Measurements from ENCODE around the gene CDX2. TPM values are rescaled to one million over a fixed set of nuclear protein-coding genes. Genes with fewer than 3 reads are reported as not detected.

CDX2 gene
- total and polyA plus RNA-seq, 10 of the 15 experiments (the other 5 are each of a cell fraction or from before 2014, with no cell fraction given), result 0.15 TPM; not detected in 9

DNA sequence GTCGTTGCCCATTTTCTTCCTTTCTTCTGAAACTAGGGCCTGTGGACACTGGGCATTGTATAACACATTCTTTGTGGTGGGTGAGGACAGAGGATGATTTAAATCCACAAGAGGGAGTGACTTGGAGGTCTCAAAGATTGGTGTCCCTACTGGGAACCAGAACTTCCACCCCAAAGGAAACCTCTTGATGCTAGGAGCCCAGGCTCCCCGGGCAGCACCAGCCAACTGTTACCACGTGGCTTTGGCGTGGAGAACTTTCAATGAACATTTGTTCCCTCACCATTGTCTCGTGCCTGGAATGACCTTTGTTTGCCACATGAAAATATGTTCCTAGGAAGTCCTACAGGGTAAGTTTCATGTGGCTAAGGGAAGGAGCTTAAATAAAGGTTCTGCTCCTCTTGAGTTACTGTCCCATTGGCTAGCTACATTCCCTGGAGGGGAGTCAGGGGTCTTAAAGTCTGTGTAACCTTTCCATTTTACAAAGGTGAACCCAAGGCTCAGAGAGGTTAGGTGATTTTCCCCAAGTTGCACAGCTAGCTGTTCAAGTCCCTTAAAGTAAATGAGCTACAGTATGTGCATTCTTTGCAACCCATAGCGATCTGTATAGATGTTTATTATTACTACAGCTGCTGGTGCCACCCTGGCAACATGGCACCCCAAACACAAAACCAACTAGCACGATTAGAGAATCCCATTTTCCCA is 5.0 kb upstream of the CDX2 start (continued):
- TF ChIP-seq TCF7 (IDR thresholded peaks at IDR 0.05; ENCODE audit: borderline replicate concordance), result no peak
- TF ChIP-seq, protein P1, sequence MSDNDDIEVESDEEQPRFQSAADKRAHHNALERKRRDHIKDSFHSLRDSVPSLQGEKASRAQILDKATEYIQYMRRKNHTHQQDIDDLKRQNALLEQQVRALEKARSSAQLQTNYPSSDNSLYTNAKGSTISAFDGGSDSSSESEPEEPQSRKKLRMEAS (IDR thresholded peaks at IDR 0.05; ENCODE audit: low read depth, low read length), result no peak
- TF ChIP-seq, protein P2, sequence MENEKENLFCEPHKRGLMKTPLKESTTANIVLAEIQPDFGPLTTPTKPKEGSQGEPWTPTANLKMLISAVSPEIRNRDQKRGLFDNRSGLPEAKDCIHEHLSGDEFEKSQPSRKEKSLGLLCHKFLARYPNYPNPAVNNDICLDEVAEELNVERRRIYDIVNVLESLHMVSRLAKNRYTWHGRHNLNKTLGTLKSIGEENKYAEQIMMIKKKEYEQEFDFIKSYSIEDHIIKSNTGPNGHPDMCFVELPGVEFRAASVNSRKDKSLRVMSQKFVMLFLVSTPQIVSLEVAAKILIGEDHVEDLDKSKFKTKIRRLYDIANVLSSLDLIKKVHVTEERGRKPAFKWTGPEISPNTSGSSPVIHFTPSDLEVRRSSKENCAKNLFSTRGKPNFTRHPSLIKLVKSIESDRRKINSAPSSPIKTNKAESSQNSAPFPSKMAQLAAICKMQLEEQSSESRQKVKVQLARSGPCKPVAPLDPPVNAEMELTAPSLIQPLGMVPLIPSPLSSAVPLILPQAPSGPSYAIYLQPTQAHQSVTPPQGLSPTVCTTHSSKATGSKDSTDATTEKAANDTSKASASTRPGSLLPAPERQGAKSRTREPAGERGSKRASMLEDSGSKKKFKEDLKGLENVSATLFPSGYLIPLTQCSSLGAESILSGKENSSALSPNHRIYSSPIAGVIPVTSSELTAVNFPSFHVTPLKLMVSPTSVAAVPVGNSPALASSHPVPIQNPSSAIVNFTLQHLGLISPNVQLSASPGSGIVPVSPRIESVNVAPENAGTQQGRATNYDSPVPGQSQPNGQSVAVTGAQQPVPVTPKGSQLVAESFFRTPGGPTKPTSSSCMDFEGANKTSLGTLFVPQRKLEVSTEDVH (IDR thresholded peaks at IDR 0.05; ENCODE audit: low read depth, partially characterized antibody), result no peak

DNA sequence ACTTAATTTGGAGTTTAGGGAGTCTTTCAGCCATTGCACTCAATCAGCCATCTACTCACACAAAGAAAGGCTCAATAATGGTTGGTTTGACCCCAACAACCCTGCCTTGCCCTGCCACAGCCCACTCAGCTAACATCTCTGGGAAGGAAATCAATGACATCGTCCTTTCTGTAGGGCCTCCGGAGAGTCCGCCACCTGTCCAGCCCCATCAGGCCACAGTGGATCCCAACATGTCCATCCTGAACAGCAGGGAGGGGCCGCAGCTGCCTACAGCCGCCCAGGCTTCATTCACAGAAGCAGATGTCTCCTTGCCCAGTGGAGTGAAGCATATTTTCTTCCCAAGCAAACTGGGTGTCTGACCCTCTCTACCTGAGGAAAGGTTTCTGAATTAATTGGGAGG is 4.2 kb upstream of the CDX2 start:
- no peak overlapping the region for H2AFZ ChIP-seq (ENCODE audit: control insufficient read depth, low read depth, low read length)
- no peak overlapping the region for H3K4me2 ChIP-seq (ENCODE audit: control insufficient read depth, insufficient read depth)
- ATAC-seq (no peak), FAIRE-seq (no peak), DNase-seq (ENCODE audit: low read depth, low spot score) (no peak)
- WGBS (ENCODE audit: insufficient coverage, insufficient replicate concordance, low lambda C conversion rate, missing lambda C conversion rate), result 59% methylated on average over 5 of the region's 5 CpGs
- H3K79me2 ChIP-seq (ENCODE audit: control insufficient read depth, insufficient read depth, low read length), result no peaks in the 10 kb centered on the region
- no peaks in the 10 kb centered on the region for H4K20me1 ChIP-seq (ENCODE audit: control insufficient read depth, insufficient read depth)
- H3K9me3 ChIP-seq (replicated peaks; ENCODE audit: control insufficient read depth, insufficient read depth, low read length), result no peaks in the 10 kb centered on the region
- intact Hi-C loops (cut with micrococcal nuclease; ENCODE audit: unreplicated experiment), result no loop called here
- ChIA-PET SMC1A (ENCODE audit: uncharacterized antibody, unreplicated experiment) (interaction anchor here (1.1 kb wide), 1 partner anchor 9 kb away, joined by 4 read pairs; no protein-coding TSS in a partner anchor), RAD21 (ENCODE audit: unreplicated experiment) (no interaction called here), POLR2A (no interaction called here), CTCF (interaction anchor here (0.8 to 1.1 kb wide), 2 partner anchors 9 to 20 kb away, joined by 3 read pairs; no protein-coding TSS in a partner anchor)
- H3K4me1 ChIP-seq (ENCODE audit: control insufficient read depth, insufficient read depth, low read length), result no peaks in the 10 kb centered on the region
- no peak overlapping the region for H3K9ac ChIP-seq (ENCODE audit: control insufficient read depth, insufficient read depth, low read length)
- no peak overlapping the region for H3K4me3 ChIP-seq
- peaks cover 19 to 35% of the 10 kb centered on the region in 2 experiments for H3K27me3 ChIP-seq (replicated peaks in 1 of 2; ENCODE audit: control insufficient read depth in 2 of 2, insufficient read depth in 2 of 2, low read length in 1 of 2)
- no TSS peak for BruUV-seq (replicated peaks)
- H3K36me3 ChIP-seq (ENCODE audit: control insufficient read depth in 2 of 2, insufficient read depth in 2 of 2, low read length in 1 of 2), result no peaks in the 10 kb centered on the region
- H3K27ac ChIP-seq (ENCODE audit: control insufficient read depth, insufficient read depth), result no peak overlapping the region
- in situ Hi-C loops (cut with MboI), result no loop called here
- TF ChIP-seq RBBP5 (conservative IDR thresholded peaks at IDR 0.05), result no peak
- no peak for TF ChIP-seq PAX5 (IDR thresholded peaks at IDR 0.05; ENCODE audit: borderline replicate concordance, low read depth, low read length)
- TF ChIP-seq TCF3 (IDR thresholded peaks at IDR 0.05; ENCODE audit: borderline replicate concordance, insufficient read depth, low read depth, low read length), result no peak
- TF ChIP-seq CBX5 (IDR thresholded peaks at IDR 0.05; ENCODE audit: low read depth), result no peak
- TF ChIP-seq, protein P3, sequence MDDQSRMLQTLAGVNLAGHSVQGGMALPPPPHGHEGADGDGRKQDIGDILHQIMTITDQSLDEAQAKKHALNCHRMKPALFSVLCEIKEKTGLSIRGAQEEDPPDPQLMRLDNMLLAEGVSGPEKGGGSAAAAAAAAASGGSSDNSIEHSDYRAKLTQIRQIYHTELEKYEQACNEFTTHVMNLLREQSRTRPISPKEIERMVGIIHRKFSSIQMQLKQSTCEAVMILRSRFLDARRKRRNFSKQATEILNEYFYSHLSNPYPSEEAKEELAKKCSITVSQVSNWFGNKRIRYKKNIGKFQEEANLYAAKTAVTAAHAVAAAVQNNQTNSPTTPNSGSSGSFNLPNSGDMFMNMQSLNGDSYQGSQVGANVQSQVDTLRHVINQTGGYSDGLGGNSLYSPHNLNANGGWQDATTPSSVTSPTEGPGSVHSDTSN (IDR thresholded peaks at IDR 0.05; ENCODE audit: insufficient replicate concordance, low read depth, low read length), result no peak
- TF ChIP-seq POLR2A (IDR thresholded peaks at IDR 0.05; ENCODE audit: low read depth, low read length), result no peak
- no peak for TF ChIP-seq ESRRA (IDR thresholded peaks at IDR 0.05; ENCODE audit: low read length)
- no peak for TF ChIP-seq RAD51 (IDR thresholded peaks at IDR 0.05)
- no peak for TF ChIP-seq ZNF274 (IDR thresholded peaks at IDR 0.05; ENCODE audit: insufficient read depth, insufficient read length)
- TF ChIP-seq NR2C2 (IDR thresholded peaks at IDR 0.05; ENCODE audit: borderline replicate concordance, control insufficient read depth, insufficient read length, low read depth), result no peak
- TF ChIP-seq, protein P1 (IDR thresholded peaks at IDR 0.05; ENCODE audit: low read depth, low read length), result no peak
- TF ChIP-seq CHD1 (IDR thresholded peaks at IDR 0.05; ENCODE audit: low read depth, low read length), result no peak
- TF ChIP-seq, protein P4, sequence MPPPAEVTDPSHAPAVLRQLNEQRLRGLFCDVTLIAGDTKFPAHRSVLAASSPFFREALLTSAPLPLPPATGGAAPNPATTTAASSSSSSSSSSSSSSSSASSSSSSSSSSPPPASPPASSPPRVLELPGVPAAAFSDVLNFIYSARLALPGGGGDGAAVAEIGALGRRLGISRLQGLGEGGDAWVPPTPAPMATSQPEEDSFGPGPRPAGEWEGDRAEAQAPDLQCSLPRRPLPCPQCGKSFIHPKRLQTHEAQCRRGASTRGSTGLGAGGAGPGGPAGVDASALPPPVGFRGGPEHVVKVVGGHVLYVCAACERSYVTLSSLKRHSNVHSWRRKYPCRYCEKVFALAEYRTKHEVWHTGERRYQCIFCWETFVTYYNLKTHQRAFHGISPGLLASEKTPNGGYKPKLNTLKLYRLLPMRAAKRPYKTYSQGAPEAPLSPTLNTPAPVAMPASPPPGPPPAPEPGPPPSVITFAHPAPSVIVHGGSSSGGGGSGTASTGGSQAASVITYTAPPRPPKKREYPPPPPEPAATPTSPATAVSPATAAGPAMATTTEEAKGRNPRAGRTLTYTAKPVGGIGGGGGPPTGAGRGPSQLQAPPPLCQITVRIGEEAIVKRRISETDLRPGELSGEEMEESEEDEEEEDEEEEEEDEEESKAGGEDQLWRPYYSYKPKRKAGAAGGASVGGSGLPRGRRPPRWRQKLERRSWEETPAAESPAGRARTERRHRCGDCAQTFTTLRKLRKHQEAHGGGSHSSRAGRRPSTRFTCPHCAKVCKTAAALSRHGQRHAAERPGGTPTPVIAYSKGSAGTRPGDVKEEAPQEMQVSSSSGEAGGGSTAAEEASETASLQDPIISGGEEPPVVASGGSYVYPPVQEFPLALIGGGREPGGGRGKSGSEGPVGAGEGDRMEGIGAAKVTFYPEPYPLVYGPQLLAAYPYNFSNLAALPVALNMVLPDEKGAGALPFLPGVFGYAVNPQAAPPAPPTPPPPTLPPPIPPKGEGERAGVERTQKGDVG (CRISPR knock-in tag; IDR thresholded peaks at IDR 0.05), result no peak

All from GM12878 (cell line).